Activated T-cell treated with anti-CD3 and anti-CD28 coated beads, Interleukin-2, amount 50 U/mL, for 4 hours (primary cell): ENCODE data around the gene SPATA20. TPM values are rescaled to one million over a fixed set of nuclear protein-coding genes. Genes with fewer than 3 reads are reported as not detected.

Experiments used
- ATAC-seq, 2 donors: fragments of 200-7000 bp; cut with Tn5 transposase; one replicate each; pipeline ENCODE4 v1.10.0; 2021
- DNase-seq: peaks from one replicate; pipeline ENCODE4 v3.0.0-alpha.2; 2020
- H3K27me3 Mint-ChIP-seq: one replicate; pipeline ENCODE4 v1.8.0; 2021; ENCODE audit warnings: low read depth, mixed read lengths
- H3K36me3 Mint-ChIP-seq: one replicate; pipeline ENCODE4 v1.8.0; 2022; ENCODE audit warnings: mixed read lengths; ENCODE audit not compliant: insufficient read depth
- H3K4me1 Mint-ChIP-seq: one replicate; pipeline ENCODE4 v1.8.0; 2021; ENCODE audit warnings: low read depth, mixed read lengths
- H3K4me3 Mint-ChIP-seq: one replicate; pipeline ENCODE4 v1.8.0; 2021; ENCODE audit warnings: mild to moderate bottlenecking, moderate library complexity, mixed read lengths
- H3K9me3 Mint-ChIP-seq: one replicate; pipeline ENCODE4 v1.8.0; 2021; ENCODE audit warnings: mixed read lengths
- total RNA-seq, 3 donors: library from RNA; stranded (reverse); gene quantifications; one replicate each; pipeline ENCODE4 v1.2.1, GENCODE V29; 2021

SPATA20 gene
- total RNA-seq, 3 donors from 2014 or later: 6.5 to 16.9 (median 13.5) TPM

- Mint-ChIP-seq H3K36me3 (no peaks in the 10 kb centered on the region), H3K4me1 (peaks cover 9% of the 10 kb centered on the region), H3K4me3 (peak overlapping the region; percentile 68), H3K9me3 (no peaks in the 10 kb centered on the region), H3K27me3 (peaks cover 8% of the 10 kb centered on the region)
- no peak for ATAC-seq
- no peak for DNase-seq
Observed at GRCh38 chr17:50540560-50541401, 6.2 kb upstream of the SPATA20 start.

- DNase-seq (no peak), ATAC-seq (no peak)
- H3K4me1 Mint-ChIP-seq: peaks cover 11% of the 10 kb centered on the region
- no peaks in the 10 kb centered on the region for H3K9me3 Mint-ChIP-seq
- H3K27me3 Mint-ChIP-seq: peaks cover 7% of the 10 kb centered on the region
- H3K4me3 Mint-ChIP-seq: peak overlapping the region; percentile 68
- no peaks in the 10 kb centered on the region for H3K36me3 Mint-ChIP-seq
Observed at GRCh38 chr17:50541402-50541715, 5.6 kb upstream of the SPATA20 start.

DNA sequence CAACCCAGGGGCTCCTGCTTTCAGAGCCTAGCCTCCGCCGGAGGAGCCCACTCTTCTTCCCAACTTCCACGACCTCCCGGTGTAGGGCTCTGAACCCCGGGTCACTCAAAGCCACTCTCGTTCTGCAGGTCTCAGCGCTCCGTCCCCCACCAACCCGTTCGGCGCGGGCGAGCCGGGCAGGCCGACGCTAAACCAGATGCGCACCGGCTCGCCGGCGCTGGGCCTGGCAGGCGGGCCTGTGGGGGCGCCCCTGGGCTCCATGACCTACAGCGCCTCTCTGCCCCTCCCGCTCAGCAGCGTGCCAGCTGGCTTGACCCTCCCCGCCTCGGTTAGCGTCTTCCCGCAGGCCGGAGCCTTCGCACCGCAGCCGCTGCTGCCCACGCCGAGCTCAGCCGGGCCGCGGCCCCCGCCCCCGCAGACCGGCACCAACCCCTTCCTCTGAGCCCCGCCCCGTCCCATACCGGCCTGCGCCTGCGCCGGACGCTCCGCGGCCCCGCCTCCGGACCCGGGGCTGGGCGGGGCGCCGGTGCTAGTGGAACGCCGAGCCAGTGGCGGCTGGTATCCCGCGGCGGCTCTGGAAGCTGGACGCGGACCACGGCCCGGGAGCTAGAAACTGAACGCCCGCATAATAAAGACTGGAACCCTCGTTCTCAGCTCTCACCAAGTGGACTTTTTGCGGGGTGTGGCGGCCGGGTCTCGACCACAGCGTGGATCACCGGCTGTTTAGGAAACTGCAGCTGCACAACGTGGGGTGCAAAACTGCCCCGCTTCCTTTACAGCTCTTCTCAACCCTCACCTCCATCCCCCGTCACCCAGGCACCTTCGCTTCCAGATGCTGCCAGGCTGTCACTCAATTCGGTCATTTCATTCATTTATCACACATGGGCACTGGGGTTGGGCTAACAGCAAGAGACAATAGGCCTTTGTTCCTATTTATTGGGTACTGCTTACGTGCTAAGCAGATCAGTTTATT lies 5.0 kb upstream of the SPATA20 start:
- Mint-ChIP-seq H3K4me3 (peak overlapping the region; percentile 76), H3K36me3 (no peaks in the 10 kb centered on the region), H3K9me3 (no peaks in the 10 kb centered on the region), H3K27me3 (peaks cover 6% of the 10 kb centered on the region), H3K4me1 (peaks cover 17% of the 10 kb centered on the region)
- ATAC-seq (peak; percentile 87), DNase-seq (peak; percentile 77)

DNA sequence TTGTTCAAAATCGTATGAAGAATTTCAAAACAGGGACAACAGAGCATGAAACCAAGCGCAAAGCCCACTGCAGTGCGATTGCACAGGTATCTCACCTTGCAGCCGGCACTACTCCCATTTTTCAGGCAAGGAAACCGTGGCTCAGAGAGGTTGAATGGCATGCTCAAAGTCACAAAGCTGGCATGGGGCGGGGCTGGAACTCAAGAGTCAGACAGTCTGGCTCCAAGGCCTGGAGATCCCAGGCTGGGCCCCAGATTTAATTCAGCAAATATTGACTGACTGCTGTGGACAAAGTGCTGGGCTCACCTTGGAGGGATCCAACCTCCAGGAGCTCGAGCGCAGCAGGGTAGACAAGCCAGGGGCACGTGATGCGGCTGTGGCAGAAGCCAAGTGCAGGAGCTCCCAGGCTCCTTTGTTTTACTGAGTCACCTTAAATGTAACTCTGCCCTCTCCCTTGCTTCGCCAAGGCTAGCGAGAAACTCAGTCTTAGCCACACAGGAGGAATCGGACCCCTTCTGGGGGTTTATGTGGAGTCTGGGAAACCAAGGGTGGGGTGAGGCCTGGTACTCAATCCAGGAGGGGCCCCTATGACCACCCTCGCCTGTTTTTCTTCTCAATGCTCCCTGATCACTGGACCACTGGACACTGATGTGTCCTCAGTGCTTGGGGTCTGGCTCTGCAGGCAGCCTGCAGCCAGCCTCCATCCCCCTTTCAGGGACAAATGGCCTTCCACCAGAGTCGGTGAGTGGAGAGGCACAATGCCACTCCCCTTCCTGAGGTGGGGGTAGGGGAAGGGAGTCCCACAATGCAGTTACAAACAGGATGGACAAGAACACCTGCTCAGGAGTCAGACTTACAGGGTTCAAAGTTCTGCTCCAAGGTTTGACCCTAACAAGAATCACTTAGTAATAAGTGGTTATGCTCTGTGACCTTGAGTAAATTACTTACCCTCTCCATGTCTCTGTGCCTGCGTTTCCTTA lies 3.9 kb upstream of the SPATA20 start:
- Mint-ChIP-seq H3K9me3 (no peaks in the 10 kb centered on the region), H3K4me1 (peaks cover 21% of the 10 kb centered on the region), H3K4me3 (peak overlapping the region; percentile 76), H3K36me3 (no peaks in the 10 kb centered on the region), H3K27me3 (peaks cover 6% of the 10 kb centered on the region)
- DNase-seq: no peak
- no peak for ATAC-seq

GRCh38 chr17:50544516-50544915 lies 2.5 kb upstream of the SPATA20 start:
- Mint-ChIP-seq H3K4me3 (no peak overlapping the region), H3K36me3 (no peaks in the 10 kb centered on the region), H3K27me3 (peaks cover 6% of the 10 kb centered on the region), H3K9me3 (no peaks in the 10 kb centered on the region), H3K4me1 (peaks cover 22% of the 10 kb centered on the region)
- DNase-seq: no peak
- ATAC-seq: no peak

GRCh38 chr17:50545311-50545710 lies 1.7 kb upstream of the SPATA20 start:
- Mint-ChIP-seq H3K9me3 (no peaks in the 10 kb centered on the region), H3K4me3 (no peak overlapping the region), H3K36me3 (no peaks in the 10 kb centered on the region), H3K4me1 (peaks cover 22% of the 10 kb centered on the region), H3K27me3 (peaks cover 6% of the 10 kb centered on the region)
- no peak for DNase-seq
- no peak for ATAC-seq

DNA sequence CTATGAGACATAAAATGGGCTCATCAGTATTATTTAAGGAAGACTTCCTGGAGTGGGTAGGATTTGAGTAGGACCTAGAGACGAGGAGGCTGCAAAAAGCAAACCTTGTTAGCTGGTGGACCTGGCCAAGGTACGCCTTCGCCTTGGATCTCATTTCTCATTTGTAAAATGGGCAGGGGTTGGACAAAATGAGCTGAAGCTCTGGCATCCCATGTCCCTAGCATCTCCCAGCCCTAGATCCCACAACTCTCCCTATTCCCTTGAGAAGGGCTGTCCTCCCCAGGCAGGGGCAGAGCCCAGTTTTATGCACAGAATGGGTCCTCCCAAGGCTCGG lies 306 bp upstream of the SPATA20 start:
- Mint-ChIP-seq H3K27me3 (peaks cover 6% of the 10 kb centered on the region), H3K4me1 (peaks cover 21% of the 10 kb centered on the region), H3K4me3 (peak overlapping the region; percentile 51), H3K9me3 (no peaks in the 10 kb centered on the region), H3K36me3 (no peaks in the 10 kb centered on the region)
- no peak for DNase-seq
- ATAC-seq: no peak

DNA sequence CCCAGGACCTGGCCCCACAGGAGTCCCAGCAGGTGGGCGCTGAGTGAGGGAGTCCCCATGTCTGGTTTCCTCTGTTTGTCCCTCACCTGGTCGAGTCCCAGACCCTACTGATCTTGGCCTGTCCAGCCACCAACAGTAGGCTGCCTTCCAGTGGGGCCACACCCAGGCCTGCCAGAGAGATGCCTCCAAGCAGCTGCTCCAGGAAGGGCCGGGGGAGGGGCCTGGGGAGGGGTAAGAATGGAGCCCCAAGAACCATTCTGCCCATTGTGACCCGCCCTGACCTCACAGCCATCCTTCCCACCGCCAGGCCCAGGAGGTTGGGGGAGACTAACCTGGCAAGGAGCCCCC lies 736 bp downstream of the SPATA20 start:
- no peak for DNase-seq
- Mint-ChIP-seq H3K4me3 (peak overlapping the region; percentile 74), H3K9me3 (no peaks in the 10 kb centered on the region), H3K36me3 (no peaks in the 10 kb centered on the region), H3K27me3 (peaks cover 6% of the 10 kb centered on the region), H3K4me1 (peaks cover 14% of the 10 kb centered on the region)
- no peak for ATAC-seq

- peaks cover 6% of the 10 kb centered on the region for H3K27me3 Mint-ChIP-seq
- no peak overlapping the region for H3K4me3 Mint-ChIP-seq
- H3K4me1 Mint-ChIP-seq: peaks cover 14% of the 10 kb centered on the region
- ATAC-seq: no peak
- no peak for DNase-seq
- no peaks in the 10 kb centered on the region for H3K9me3 Mint-ChIP-seq
- no peaks in the 10 kb centered on the region for H3K36me3 Mint-ChIP-seq
Observed at GRCh38 chr17:50548831-50549230, 1.9 kb downstream of the SPATA20 start.

DNA sequence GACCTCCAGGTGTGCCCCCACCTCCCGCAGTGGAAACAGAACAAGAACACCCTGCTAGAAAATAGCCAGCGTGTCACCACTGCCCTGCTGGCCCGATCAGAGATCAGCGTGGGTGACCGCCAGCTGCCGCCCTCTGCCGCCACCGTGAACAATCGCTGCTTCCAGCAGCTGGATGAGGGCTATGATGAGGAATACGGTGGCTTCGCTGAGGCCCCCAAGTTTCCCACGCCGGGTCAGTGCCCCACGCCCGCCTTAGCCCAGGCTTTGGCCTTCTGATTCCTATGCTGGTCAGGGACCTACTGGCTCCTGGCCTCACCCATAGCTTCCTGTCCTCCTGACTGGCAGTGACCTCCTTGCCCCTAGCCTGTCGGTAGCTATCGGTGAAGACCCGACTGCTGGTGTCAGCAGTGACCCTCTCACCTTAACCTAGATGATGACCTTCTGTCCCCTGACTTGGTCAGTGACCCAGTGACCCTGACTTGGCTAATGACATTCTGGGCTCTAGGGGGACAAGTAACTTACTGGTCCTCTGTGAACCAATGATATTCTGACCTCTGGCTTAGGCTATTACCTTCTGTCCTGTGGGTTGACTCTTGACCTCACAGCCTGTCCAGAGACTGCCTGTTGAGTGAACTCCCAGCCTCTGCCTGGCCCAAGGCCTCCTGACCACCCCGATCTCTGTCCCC lies 2.4 kb downstream of the SPATA20 start:
- H3K4me1 Mint-ChIP-seq: peaks cover 14% of the 10 kb centered on the region
- no peaks in the 10 kb centered on the region for H3K36me3 Mint-ChIP-seq
- peaks cover 2% of the 10 kb centered on the region for H3K27me3 Mint-ChIP-seq
- H3K9me3 Mint-ChIP-seq: no peaks in the 10 kb centered on the region
- no peak for ATAC-seq
- no peak overlapping the region for H3K4me3 Mint-ChIP-seq
- DNase-seq: no peak

DNA sequence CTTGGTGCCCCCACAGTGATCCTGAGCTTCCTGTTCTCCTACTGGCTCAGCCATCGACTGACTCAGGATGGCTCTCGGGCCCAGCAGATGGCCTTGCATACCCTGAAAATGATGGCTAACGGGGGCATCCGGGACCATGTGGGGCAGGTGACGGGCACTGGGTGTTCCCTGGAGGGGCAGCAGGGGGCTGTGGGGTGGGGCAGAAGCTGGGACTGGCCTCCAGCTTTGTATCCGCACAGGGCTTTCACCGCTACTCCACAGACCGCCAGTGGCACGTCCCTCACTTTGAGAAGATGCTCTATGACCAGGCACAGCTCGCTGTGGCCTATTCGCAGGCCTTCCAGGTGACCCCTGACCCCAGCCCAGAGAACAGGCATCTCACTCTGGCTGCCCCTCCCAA lies 3.0 kb downstream of the SPATA20 start:
- H3K4me3 Mint-ChIP-seq: no peak overlapping the region
- ATAC-seq: no peak
- no peak for DNase-seq
- no peaks in the 10 kb centered on the region for H3K36me3 Mint-ChIP-seq
- peaks cover 14% of the 10 kb centered on the region for H3K4me1 Mint-ChIP-seq
- no peaks in the 10 kb centered on the region for H3K27me3 Mint-ChIP-seq
- H3K9me3 Mint-ChIP-seq: no peaks in the 10 kb centered on the region

DNA sequence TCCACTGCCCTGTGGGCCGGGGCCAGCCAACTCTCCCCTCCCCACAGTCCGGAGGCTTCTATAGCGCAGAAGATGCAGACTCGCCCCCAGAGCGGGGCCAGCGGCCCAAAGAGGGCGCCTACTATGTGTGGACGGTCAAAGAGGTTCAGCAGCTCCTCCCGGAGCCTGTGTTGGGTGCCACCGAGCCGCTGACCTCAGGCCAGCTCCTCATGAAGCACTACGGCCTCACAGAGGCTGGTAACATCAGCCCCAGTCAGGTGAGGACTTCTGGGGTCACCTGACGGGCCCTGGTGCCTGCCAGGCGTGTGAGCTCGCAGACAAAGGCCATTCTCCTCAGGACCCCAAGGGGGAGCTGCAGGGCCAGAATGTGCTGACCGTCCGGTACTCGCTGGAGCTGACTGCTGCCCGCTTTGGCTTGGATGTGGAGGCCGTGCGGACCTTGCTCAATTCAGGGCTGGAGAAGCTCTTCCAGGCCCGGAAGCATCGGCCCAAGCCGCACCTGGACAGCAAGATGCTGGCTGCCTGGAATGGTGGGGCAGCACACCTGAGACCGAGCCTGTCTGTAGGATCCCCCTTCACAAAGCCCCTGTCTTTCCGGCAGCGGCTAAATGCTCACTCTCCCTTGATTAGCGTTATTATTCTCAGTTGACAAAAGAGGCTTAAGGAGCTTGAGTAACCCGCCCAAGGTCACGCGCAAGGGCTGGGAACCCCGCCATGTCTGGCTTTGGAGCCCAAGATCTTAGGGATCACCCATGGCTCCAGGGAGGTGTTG lies 3.9 kb downstream of the SPATA20 start:
- no peak for ATAC-seq
- Mint-ChIP-seq H3K9me3 (no peaks in the 10 kb centered on the region), H3K27me3 (no peaks in the 10 kb centered on the region), H3K4me3 (no peak overlapping the region), H3K4me1 (peaks cover 14% of the 10 kb centered on the region), H3K36me3 (no peaks in the 10 kb centered on the region)
- DNase-seq: no peak

GRCh38 chr17:50551433-50551815 lies 4.5 kb downstream of the SPATA20 start:
- DNase-seq (no peak), ATAC-seq (no peak)
- Mint-ChIP-seq H3K4me1 (peaks cover 10% of the 10 kb centered on the region), H3K4me3 (no peak overlapping the region), H3K36me3 (no peaks in the 10 kb centered on the region), H3K9me3 (no peaks in the 10 kb centered on the region), H3K27me3 (no peaks in the 10 kb centered on the region)
